K562 (cell line): ENCODE results near the gene HOXC10.

Experiments used
- CREB1 ChIP-seq, 2 experiments: sonication (generic) in 1 of 2; formaldehyde crosslinking in 1 of 2; IDR thresholded peaks; 2 replicates each; pipeline versions ENCODE4 v1.6.1 to v1.8.0; 2012 to 2022; ENCODE audit warnings: inconsistent platforms in 1 of 2, mild to moderate bottlenecking in 1 of 2, missing genetic modification reagents in 1 of 2, moderate library complexity in 1 of 2
- YY1 ChIP-seq, 3 experiments: IDR thresholded peaks; 2 replicates each; pipeline ENCODE4 v1.6.1; 2011; ENCODE audit warnings: low read length in 2 of 3, mild to moderate bottlenecking in 2 of 3, moderate library complexity in 2 of 3, borderline replicate concordance in 1 of 3, control low read depth in 1 of 3, low read depth in 1 of 3; ENCODE audit not compliant: insufficient read depth in 3 of 3, insufficient replicate concordance in 2 of 3, control insufficient read depth in 1 of 3, insufficient read length in 1 of 3; ENCODE audit errors: extremely low read depth in 1 of 3
- TF ChIP-seq, protein P1 (sequence below): sonication (generic); formaldehyde crosslinking; IDR thresholded peaks from 2 replicates; pipeline ENCODE4 v1.8.0; 2022; ENCODE audit warnings: mild to moderate bottlenecking, low read depth, missing genetic modification reagents

DNA sequence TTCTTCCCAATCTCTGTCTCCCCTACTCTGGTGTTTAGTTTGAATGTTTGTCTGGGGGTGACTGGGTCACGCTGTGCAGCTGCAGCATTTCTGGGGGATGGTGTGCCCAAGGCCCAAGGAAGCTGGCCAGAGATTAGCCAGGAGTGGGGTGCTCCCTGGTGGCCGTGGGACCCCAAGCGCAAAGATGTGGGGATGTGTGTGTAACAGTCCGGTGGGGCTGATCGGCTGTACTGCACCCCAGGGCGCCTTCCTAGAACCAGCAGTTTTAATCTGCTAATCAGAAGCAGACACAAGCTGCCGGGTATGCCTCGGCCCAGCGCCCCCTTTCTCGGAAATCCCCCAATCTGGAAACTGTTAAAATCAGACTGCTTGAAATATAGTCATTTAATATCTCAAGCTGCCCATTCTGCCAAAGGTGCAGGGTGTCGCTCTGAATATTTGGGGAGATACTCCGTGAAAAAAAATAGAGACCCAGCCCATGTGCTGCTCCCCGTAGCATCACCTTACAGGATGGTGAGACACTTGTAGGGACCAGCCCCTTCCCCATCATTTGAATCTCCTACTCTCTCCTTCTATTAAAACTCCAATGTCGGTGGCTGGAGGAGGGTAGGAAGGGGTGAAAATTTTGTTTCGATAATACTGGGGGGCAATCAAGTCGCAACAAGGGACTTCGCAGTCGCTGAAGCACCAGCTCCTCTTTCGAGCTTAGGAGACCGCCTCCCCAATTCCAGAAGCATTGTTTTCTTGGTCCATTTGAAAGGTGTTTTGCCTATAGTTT lies 19.3 kb downstream of the HOXC10 start:
- TF ChIP-seq, protein P1, sequence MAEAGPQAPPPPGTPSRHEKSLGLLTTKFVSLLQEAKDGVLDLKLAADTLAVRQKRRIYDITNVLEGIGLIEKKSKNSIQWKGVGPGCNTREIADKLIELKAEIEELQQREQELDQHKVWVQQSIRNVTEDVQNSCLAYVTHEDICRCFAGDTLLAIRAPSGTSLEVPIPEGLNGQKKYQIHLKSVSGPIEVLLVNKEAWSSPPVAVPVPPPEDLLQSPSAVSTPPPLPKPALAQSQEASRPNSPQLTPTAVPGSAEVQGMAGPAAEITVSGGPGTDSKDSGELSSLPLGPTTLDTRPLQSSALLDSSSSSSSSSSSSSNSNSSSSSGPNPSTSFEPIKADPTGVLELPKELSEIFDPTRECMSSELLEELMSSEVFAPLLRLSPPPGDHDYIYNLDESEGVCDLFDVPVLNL (CRISPR knock-in tag), result no peak
- TF ChIP-seq YY1 (IDR thresholded peaks at IDR 0.05; ENCODE audit: borderline replicate concordance in 1 of 3, control insufficient read depth in 1 of 3, extremely low read depth in 1 of 3, insufficient read depth in 3 of 3, insufficient read length in 1 of 3, insufficient replicate concordance in 2 of 3, low read depth in 1 of 3, low read length in 2 of 3), result no peak
- TF ChIP-seq CREB1 (IDR thresholded peaks at IDR 0.05), result no peak
- no peak for TF ChIP-seq CREB1 (CRISPR knock-in tag; IDR thresholded peaks at IDR 0.05)
